ENCODE measurements around the gene TPGS1.
A peak's percentile ranks its signal among the peaks of the same experiment; 100 is the strongest.

TPGS1 gene

GRCh38 chr19:485583-486236, 21.6 kb upstream of the TPGS1 start:
- no peak for TF ChIP-seq CTCF (IDR thresholded peaks at IDR 0.05)
- TF ChIP-seq ZFX (IDR thresholded peaks at IDR 0.05; ENCODE audit: borderline replicate concordance), result no peak
- no peak overlapping the region for H3K27ac ChIP-seq

GRCh38 chr19:488505-489417, 18.5 kb upstream of the TPGS1 start:
- no peak for TF ChIP-seq ZFX (IDR thresholded peaks at IDR 0.05; ENCODE audit: borderline replicate concordance)
- no peak for TF ChIP-seq CTCF (IDR thresholded peaks at IDR 0.05)

GRCh38 chr19:489418-490196, 17.7 kb upstream of the TPGS1 start:
- no peak for TF ChIP-seq ZFX (IDR thresholded peaks at IDR 0.05; ENCODE audit: borderline replicate concordance)
- peak overlapping the region; percentile 90 for H3K27ac ChIP-seq

More at GRCh38 chr19:488505-489417, 18.5 kb upstream of the TPGS1 start:
- peak overlapping the region; percentile 90 for H3K27ac ChIP-seq

GRCh38 chr19:491146-491741, 16.1 kb upstream of the TPGS1 start:
- H3K27ac ChIP-seq, result peak overlapping the region; percentile 90
- no peak for TF ChIP-seq CTCF (IDR thresholded peaks at IDR 0.05)
- no peak for TF ChIP-seq ZFX (IDR thresholded peaks at IDR 0.05; ENCODE audit: borderline replicate concordance)

GRCh38 chr19:492091-492531, 15.2 kb upstream of the TPGS1 start:
- no peak overlapping the region for H3K27ac ChIP-seq
- TF ChIP-seq ZFX (IDR thresholded peaks at IDR 0.05; ENCODE audit: borderline replicate concordance) (no peak), CTCF (IDR thresholded peaks at IDR 0.05) (no peak)

GRCh38 chr19:493391-494170, 13.7 kb upstream of the TPGS1 start:
- no peak overlapping the region for H3K27ac ChIP-seq
- TF ChIP-seq ZFX (IDR thresholded peaks at IDR 0.05; ENCODE audit: borderline replicate concordance) (no peak), CTCF (IDR thresholded peaks at IDR 0.05) (no peak)

Data from 22Rv1 (cell line).